GM23338 (cell line): ENCODE results near the gene TMEM250. TPM values are rescaled to one million over a fixed set of nuclear protein-coding genes. Genes with fewer than 3 reads are reported as not detected.
A peak's percentile ranks its signal among the peaks of the same experiment; 100 is the strongest.

ENCODE experiments used
- ATAC-seq: fragments of 200-7000 bp; cut with Tn5 transposase; 3 replicates; pipeline ENCODE4 v1.9.1; 2020
- DNase-seq: peaks from one replicate; pipeline ENCODE4 v3.0.0-alpha.2; 2015; ENCODE audit warnings: low spot score
- H2AFZ ChIP-seq: fragments of 200-600 bp; sonication (generic); 2 replicates; pipeline ENCODE4 v1.8.0; 2016; ENCODE audit warnings: antibody characterized with exemption, mild to moderate bottlenecking, moderate library complexity
- H3F3A ChIP-seq: fragments of 200-600 bp; sonication (generic); replicated peaks from 2 replicates; pipeline ENCODE4 v1.8.0; 2017; ENCODE audit warnings: antibody characterized with exemption, mixed run types, low read depth
- H3K27ac ChIP-seq: fragments of 200-600 bp; sonication (generic); 2 replicates; pipeline ENCODE4 v1.6.1; 2016; ENCODE audit warnings: low read depth
- H3K27me3 ChIP-seq: fragments of 200-600 bp; sonication (generic); 2 replicates; pipeline ENCODE4 v1.8.0; 2016; ENCODE audit warnings: mild to moderate bottlenecking, mixed run types, moderate library complexity; ENCODE audit not compliant: insufficient read depth
- H3K36me3 ChIP-seq: fragments of 200-600 bp; sonication (generic); 2 replicates; pipeline ENCODE4 v1.8.0; 2016; ENCODE audit warnings: mild to moderate bottlenecking; ENCODE audit not compliant: insufficient read depth
- H3K4me1 ChIP-seq: fragments of 200-600 bp; sonication (generic); 2 replicates; pipeline ENCODE4 v1.8.0; 2016; ENCODE audit warnings: mild to moderate bottlenecking, moderate library complexity; ENCODE audit not compliant: insufficient read depth
- H3K4me2 ChIP-seq: fragments of 200-600 bp; sonication (generic); 2 replicates; pipeline ENCODE4 v1.7.1; 2017; ENCODE audit warnings: mixed run types
- H3K4me3 ChIP-seq: fragments of 200-600 bp; sonication (generic); 2 replicates; pipeline ENCODE4 v1.6.1; 2016; ENCODE audit warnings: mixed run types
- H3K79me2 ChIP-seq: fragments of 200-600 bp; sonication (generic); replicated peaks from 2 replicates; pipeline ENCODE4 v1.8.0; 2017; ENCODE audit warnings: mild to moderate bottlenecking; ENCODE audit not compliant: insufficient read depth
- H3K9me2 ChIP-seq: fragments of 200-600 bp; sonication (generic); 2 replicates; pipeline ENCODE4 v1.8.0; 2017; ENCODE audit not compliant: insufficient read depth
- H4K20me1 ChIP-seq: fragments of 200-600 bp; sonication (generic); replicated peaks from 2 replicates; pipeline ENCODE4 v1.8.0; 2017; ENCODE audit warnings: mild to moderate bottlenecking; ENCODE audit not compliant: insufficient read depth
- H3K27ac Mint-ChIP-seq: 2 replicates; pipeline ENCODE4 v1.8.0; 2020; ENCODE audit warnings: inconsistent platforms, mild to moderate bottlenecking, moderate library complexity, mixed read lengths
- H3K27me3 Mint-ChIP-seq: 3 replicates; pipeline ENCODE4 v1.8.0; 2022; ENCODE audit warnings: low read depth, mild to moderate bottlenecking, moderate library complexity, mixed read lengths, inconsistent platforms; ENCODE audit not compliant: insufficient read depth, poor library complexity
- H3K36me3 Mint-ChIP-seq: 3 replicates; pipeline ENCODE4 v1.8.0; 2021; ENCODE audit warnings: low read depth, mild to moderate bottlenecking, inconsistent platforms, moderate library complexity, mixed read lengths
- H3K4me1 Mint-ChIP-seq: 3 replicates; pipeline ENCODE4 v1.8.0; 2020; ENCODE audit warnings: mild to moderate bottlenecking, inconsistent platforms, mixed read lengths
- H3K4me3 Mint-ChIP-seq: 3 replicates; pipeline ENCODE4 v1.8.0; 2021; ENCODE audit warnings: moderate library complexity, mild to moderate bottlenecking, inconsistent platforms, mixed read lengths
- H3K9me3 Mint-ChIP-seq: 3 replicates; pipeline ENCODE4 v1.8.0; 2020; ENCODE audit warnings: moderate library complexity, mild to moderate bottlenecking, inconsistent platforms, mixed read lengths
- CREB1 ChIP-seq: fragments of 250-450 bp; sonication (Bioruptor Pico); IDR thresholded peaks from 2 replicates; pipeline ENCODE4 v1.5.0; 2020; ENCODE audit warnings: low read depth, mild to moderate bottlenecking, moderate library complexity
- CTCF ChIP-seq, 2 experiments: fragments of 200-600 bp in 1 of 2; sonication (generic) in 1 of 2; conservative IDR thresholded peaks; 2 replicates each; pipeline versions ENCODE4 v1.5.1 to v1.6.1; 2016 to 2017; ENCODE audit warnings: antibody characterized with exemption in 2 of 2, low read depth in 2 of 2, mild to moderate bottlenecking in 2 of 2, moderate library complexity in 1 of 2
- ETS1 ChIP-seq: IDR thresholded peaks from 2 replicates; pipeline ENCODE4 v1.6.1; 2016; ENCODE audit warnings: antibody characterized with exemption
- EZH2 ChIP-seq: fragments of 200-600 bp; sonication (generic); IDR thresholded peaks from one replicate; pipeline ENCODE4 v1.8.0; 2017; ENCODE audit warnings: antibody characterized with exemption, mild to moderate bottlenecking, low read depth; ENCODE audit not compliant: unreplicated experiment
- EZH2phosphoT487 ChIP-seq: fragments of 200-600 bp; sonication (generic); IDR thresholded peaks from one replicate; pipeline ENCODE4 v1.8.1; 2018; ENCODE audit warnings: antibody characterized with exemption; ENCODE audit not compliant: unreplicated experiment
- JUNB ChIP-seq: IDR thresholded peaks from one replicate; pipeline ENCODE4 v1.6.1; 2016; ENCODE audit warnings: antibody characterized with exemption; ENCODE audit not compliant: unreplicated experiment
- NANOG ChIP-seq: IDR thresholded peaks from 2 replicates; pipeline ENCODE4 v1.6.1; 2016; ENCODE audit warnings: antibody characterized with exemption, borderline replicate concordance
- POLR2AphosphoS5 ChIP-seq: IDR thresholded peaks from 2 replicates; pipeline ENCODE4 v1.6.1; 2016; ENCODE audit warnings: antibody characterized with exemption, low read depth
- REST ChIP-seq: IDR thresholded peaks from one replicate; pipeline ENCODE4 v1.6.1; 2018; ENCODE audit warnings: antibody characterized with exemption; ENCODE audit not compliant: unreplicated experiment
- STAT1 ChIP-seq: IDR thresholded peaks from one replicate; pipeline ENCODE4 v1.6.1; 2016; ENCODE audit warnings: antibody characterized with exemption; ENCODE audit not compliant: unreplicated experiment
- ZNF114 ChIP-seq: fragments of 250-450 bp; sonication (Bioruptor Pico); IDR thresholded peaks from 2 replicates; pipeline ENCODE4 v1.5.0; 2020; ENCODE audit warnings: mild to moderate bottlenecking, moderate library complexity
- ZNF331 ChIP-seq: fragments of 250-450 bp; sonication (Bioruptor Pico); IDR thresholded peaks from 2 replicates; pipeline ENCODE4 v1.5.0; 2020; ENCODE audit warnings: low read depth, mild to moderate bottlenecking, moderate library complexity
- polyA plus RNA-seq: library from polyadenylated mRNA; unstranded; fragments of >200 nt; fragmentation: Nextera tagmentation; extraction: Ambion mirVana; gene quantifications from 2 replicates; pipeline ENCODE4 v1.2.1, GENCODE V29; 2016
- total RNA-seq: library from RNA; depleted of rRNA; stranded (reverse); fragments of >200 nt; shearing (Covaris generic); gene quantifications from 2 replicates; pipeline ENCODE4 v1.2.3, GENCODE V29; 2014
- TF ChIP-seq, protein P1 (sequence below): fragments of 250-450 bp; sonication (Bioruptor Pico); IDR thresholded peaks from 2 replicates; pipeline ENCODE4 v1.5.0; 2020; ENCODE audit warnings: mild to moderate bottlenecking, moderate library complexity

The TMEM250 gene
- total and polyA plus RNA-seq, 2 experiments from 2014 or later: 12.2 to 39.2 TPM

GRCh38 chr9:136086213-136086881 lies 32.3 kb downstream of the TMEM250 start:
- H3K4me2 ChIP-seq: no peak overlapping the region
- peak overlapping the region; percentile 5; the same call in 1 of the 2 replicates for H3K27ac Mint-ChIP-seq

More at GRCh38 chr9:136086213-136086881, 32.3 kb downstream of the TMEM250 start:
- no peaks in the 10 kb centered on the region for H3K9me3 Mint-ChIP-seq
- no peaks in the 10 kb centered on the region for H4K20me1 ChIP-seq
- peak; percentile 14 for ATAC-seq
- no peak overlapping the region for H3K27ac ChIP-seq
- DNase-seq: no peak
- H3K9me2 ChIP-seq: no peaks in the 10 kb centered on the region
- H3K36me3 ChIP-seq: no peaks in the 10 kb centered on the region
- no peaks in the 10 kb centered on the region for H3K36me3 Mint-ChIP-seq
- H3K4me3 ChIP-seq: no peak overlapping the region
- H3K4me1 ChIP-seq: peaks cover 21% of the 10 kb centered on the region
- H2AFZ ChIP-seq: no peak overlapping the region
- H3F3A ChIP-seq: no peaks in the 10 kb centered on the region
- H3K4me1 Mint-ChIP-seq: peaks cover 21% of the 10 kb centered on the region
- TF ChIP-seq REST: no peak
- no peak for TF ChIP-seq POLR2AphosphoS5
- TF ChIP-seq EZH2: no peak
- TF ChIP-seq JUNB: no peak
- TF ChIP-seq CREB1 (CRISPR knock-in tag): no peak
- TF ChIP-seq NANOG: no peak
- TF ChIP-seq EZH2phosphoT487: no peak
- no peak for TF ChIP-seq ZNF114
- TF ChIP-seq ZNF331 (CRISPR knock-in tag): no peak
- no peak for TF ChIP-seq ETS1
- TF ChIP-seq, protein P1, sequence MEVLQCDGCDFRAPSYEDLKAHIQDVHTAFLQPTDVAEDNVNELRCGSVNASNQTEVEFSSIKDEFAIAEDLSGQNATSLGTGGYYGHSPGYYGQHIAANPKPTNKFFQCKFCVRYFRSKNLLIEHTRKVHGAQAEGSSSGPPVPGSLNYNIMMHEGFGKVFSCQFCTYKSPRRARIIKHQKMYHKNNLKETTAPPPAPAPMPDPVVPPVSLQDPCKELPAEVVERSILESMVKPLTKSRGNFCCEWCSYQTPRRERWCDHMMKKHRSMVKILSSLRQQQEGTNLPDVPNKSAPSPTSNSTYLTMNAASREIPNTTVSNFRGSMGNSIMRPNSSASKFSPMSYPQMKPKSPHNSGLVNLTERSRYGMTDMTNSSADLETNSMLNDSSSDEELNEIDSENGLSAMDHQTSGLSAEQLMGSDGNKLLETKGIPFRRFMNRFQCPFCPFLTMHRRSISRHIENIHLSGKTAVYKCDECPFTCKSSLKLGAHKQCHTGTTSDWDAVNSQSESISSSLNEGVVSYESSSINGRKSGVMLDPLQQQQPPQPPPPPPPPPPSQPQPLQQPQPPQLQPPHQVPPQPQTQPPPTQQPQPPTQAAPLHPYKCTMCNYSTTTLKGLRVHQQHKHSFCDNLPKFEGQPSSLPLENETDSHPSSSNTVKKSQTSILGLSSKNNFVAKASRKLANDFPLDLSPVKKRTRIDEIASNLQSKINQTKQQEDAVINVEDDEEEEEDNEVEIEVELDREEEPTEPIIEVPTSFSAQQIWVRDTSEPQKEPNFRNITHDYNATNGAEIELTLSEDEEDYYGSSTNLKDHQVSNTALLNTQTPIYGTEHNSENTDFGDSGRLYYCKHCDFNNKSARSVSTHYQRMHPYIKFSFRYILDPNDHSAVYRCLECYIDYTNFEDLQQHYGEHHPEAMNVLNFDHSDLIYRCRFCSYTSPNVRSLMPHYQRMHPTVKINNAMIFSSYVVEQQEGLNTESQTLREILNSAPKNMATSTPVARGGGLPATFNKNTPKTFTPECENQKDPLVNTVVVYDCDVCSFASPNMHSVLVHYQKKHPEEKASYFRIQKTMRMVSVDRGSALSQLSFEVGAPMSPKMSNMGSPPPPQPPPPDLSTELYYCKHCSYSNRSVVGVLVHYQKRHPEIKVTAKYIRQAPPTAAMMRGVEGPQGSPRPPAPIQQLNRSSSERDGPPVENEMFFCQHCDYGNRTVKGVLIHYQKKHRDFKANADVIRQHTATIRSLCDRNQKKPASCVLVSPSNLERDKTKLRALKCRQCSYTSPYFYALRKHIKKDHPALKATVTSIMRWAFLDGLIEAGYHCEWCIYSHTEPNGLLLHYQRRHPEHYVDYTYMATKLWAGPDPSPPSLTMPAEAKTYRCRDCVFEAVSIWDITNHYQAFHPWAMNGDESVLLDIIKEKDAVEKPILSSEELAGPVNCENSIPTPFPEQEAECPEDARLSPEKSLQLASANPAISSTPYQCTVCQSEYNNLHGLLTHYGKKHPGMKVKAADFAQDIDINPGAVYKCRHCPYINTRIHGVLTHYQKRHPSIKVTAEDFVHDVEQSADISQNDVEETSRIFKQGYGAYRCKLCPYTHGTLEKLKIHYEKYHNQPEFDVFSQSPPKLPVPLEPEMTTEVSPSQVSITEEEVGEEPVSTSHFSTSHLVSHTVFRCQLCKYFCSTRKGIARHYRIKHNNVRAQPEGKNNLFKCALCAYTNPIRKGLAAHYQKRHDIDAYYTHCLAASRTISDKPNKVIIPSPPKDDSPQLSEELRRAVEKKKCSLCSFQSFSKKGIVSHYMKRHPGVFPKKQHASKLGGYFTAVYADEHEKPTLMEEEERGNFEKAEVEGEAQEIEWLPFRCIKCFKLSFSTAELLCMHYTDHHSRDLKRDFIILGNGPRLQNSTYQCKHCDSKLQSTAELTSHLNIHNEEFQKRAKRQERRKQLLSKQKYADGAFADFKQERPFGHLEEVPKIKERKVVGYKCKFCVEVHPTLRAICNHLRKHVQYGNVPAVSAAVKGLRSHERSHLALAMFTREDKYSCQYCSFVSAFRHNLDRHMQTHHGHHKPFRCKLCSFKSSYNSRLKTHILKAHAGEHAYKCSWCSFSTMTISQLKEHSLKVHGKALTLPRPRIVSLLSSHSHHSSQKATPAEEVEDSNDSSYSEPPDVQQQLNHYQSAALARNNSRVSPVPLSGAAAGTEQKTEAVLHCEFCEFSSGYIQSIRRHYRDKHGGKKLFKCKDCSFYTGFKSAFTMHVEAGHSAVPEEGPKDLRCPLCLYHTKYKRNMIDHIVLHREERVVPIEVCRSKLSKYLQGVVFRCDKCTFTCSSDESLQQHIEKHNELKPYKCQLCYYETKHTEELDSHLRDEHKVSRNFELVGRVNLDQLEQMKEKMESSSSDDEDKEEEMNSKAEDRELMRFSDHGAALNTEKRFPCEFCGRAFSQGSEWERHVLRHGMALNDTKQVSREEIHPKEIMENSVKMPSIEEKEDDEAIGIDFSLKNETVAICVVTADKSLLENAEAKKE (CRISPR knock-in tag): no peak
- TF ChIP-seq STAT1: no peak
- TF ChIP-seq CTCF (conservative IDR thresholded peaks at IDR 0.05; ENCODE audit: low read depth in 2 of 2): no peak
- peaks cover 6% of the 10 kb centered on the region for H3K27me3 Mint-ChIP-seq
- no peaks in the 10 kb centered on the region for H3K27me3 ChIP-seq
- no peak overlapping the region for H3K4me3 Mint-ChIP-seq
- peaks cover 13% of the 10 kb centered on the region for H3K79me2 ChIP-seq
